GM06990 (cell line): ENCODE measurements around the gene VWF.

ENCODE experiments used
- DNase-seq: peaks from one replicate; pipeline ENCODE4 v3.0.0-alpha.2; 2011; ENCODE audit not compliant: insufficient read length; ENCODE audit errors: extremely low read depth
- H3K27me3 ChIP-seq: replicated peaks from 2 replicates; pipeline ENCODE4 v1.6.0; 2011; ENCODE audit warnings: low read length; ENCODE audit not compliant: control insufficient read depth, insufficient read depth
- H3K36me3 ChIP-seq: 2 replicates; pipeline ENCODE4 v1.5.1; 2011; ENCODE audit warnings: low read length; ENCODE audit not compliant: control insufficient read depth, insufficient read depth
- H3K4me3 ChIP-seq: replicated peaks from 2 replicates; pipeline ENCODE4 v1.5.1; 2011; ENCODE audit warnings: low read depth, mild to moderate bottlenecking, control low read depth, low read length
- TF ChIP-seq, protein P1 (sequence below): IDR thresholded peaks from 2 replicates; pipeline ENCODE4 v1.5.1; 2011; ENCODE audit warnings: low read length, control low read depth, mild to moderate bottlenecking, inconsistent platforms; ENCODE audit not compliant: insufficient read depth, poor library complexity, severe bottlenecking

The VWF gene

DNA sequence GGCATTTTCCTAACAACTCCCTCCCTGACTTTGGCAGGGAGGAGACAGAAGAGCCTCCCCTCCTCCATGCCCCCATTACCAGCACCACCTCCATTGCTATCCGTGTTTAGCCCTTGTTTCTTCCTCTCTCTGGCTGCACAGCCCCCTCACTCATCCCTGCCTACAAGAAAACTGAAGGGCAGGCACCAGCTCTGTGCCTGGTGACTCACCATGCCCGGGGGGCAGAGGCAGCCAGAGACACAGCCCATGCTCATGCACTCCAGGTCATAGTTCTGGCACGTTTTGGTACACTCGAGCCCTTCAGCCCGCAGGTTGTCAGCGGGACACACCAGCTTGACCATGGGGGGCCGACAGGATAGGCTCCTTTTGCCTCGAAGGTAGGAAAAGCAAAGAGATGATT, 80.4 kb downstream of the VWF start:
- DNase-seq: no peak
- Histone ChIP-seq H3K27me3 (peaks cover 1% of the 10 kb centered on the region), H3K36me3 (no peaks in the 10 kb centered on the region), H3K4me3 (no peak overlapping the region)
- TF ChIP-seq, protein P1, sequence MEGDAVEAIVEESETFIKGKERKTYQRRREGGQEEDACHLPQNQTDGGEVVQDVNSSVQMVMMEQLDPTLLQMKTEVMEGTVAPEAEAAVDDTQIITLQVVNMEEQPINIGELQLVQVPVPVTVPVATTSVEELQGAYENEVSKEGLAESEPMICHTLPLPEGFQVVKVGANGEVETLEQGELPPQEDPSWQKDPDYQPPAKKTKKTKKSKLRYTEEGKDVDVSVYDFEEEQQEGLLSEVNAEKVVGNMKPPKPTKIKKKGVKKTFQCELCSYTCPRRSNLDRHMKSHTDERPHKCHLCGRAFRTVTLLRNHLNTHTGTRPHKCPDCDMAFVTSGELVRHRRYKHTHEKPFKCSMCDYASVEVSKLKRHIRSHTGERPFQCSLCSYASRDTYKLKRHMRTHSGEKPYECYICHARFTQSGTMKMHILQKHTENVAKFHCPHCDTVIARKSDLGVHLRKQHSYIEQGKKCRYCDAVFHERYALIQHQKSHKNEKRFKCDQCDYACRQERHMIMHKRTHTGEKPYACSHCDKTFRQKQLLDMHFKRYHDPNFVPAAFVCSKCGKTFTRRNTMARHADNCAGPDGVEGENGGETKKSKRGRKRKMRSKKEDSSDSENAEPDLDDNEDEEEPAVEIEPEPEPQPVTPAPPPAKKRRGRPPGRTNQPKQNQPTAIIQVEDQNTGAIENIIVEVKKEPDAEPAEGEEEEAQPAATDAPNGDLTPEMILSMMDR: no peak

DNA sequence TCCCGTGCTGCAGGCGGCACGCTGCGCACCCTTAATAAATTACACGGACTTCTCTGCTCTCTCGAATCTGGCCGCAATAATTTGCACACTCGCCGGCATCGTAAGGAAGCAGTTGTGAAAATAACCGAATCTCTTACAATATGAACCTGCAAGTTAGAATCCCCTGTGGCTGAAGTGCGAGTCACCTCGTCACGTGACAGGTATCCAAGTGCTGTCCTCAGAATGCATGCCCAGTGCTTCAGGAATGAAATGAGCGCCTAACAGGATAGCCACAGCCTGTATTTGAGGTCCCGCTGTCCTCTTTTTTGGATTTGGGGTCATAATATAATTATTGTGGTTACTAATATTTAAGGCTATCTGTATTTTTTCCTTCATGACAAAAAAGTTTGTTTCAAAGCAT, 82.0 kb downstream of the VWF start:
- Histone ChIP-seq H3K27me3 (peaks cover 1% of the 10 kb centered on the region), H3K4me3 (no peak overlapping the region), H3K36me3 (no peaks in the 10 kb centered on the region)
- TF ChIP-seq, protein P1: no peak
- no peak for DNase-seq

DNA sequence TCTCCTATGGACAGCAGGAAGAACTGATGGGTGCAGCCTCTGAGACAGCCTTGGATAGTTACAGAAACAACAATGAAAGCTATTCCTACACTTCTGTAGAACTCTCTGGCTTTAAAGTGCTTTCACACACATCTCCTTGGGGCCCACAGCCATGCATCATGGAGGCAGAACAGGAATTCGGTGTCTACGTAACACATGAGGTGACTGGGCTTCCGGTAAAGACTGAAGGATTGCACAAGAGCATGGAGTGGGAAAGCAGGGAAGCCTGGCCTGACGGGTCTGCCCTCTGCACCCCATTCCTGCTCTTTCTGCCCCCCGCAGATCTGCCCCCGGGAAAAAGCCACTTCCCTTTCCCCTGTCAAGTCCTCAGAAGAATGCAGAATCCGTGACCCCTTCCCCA, 82.6 kb downstream of the VWF start:
- DNase-seq: no peak
- Histone ChIP-seq H3K36me3 (no peaks in the 10 kb centered on the region), H3K4me3 (no peak overlapping the region), H3K27me3 (peaks cover 1% of the 10 kb centered on the region)
- TF ChIP-seq, protein P1: no peak

DNA sequence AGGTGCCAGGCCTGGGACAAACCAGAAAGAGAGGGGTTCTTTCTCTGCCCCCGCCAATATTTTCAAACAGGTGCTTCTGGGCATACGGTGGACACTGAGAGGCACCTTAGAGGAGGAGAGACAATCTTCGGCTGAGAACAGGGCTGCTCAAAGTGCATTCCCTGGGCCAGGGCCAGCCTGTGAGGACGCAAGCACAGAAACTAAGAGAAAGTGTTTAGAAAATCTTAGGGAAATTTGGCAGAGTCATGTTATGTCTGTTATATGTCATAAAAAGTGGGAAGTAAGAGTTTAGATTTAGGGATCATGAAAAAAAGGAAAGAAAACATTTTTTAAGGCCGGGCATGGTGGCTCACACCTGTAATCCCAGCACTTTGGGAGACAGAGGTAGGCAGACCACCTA, 83.7 kb downstream of the VWF start:
- DNase-seq: no peak
- TF ChIP-seq, protein P1: no peak
- Histone ChIP-seq H3K27me3 (no peaks in the 10 kb centered on the region; the same call in none of the 2 replicates), H3K36me3 (no peaks in the 10 kb centered on the region), H3K4me3 (no peak overlapping the region)

DNA sequence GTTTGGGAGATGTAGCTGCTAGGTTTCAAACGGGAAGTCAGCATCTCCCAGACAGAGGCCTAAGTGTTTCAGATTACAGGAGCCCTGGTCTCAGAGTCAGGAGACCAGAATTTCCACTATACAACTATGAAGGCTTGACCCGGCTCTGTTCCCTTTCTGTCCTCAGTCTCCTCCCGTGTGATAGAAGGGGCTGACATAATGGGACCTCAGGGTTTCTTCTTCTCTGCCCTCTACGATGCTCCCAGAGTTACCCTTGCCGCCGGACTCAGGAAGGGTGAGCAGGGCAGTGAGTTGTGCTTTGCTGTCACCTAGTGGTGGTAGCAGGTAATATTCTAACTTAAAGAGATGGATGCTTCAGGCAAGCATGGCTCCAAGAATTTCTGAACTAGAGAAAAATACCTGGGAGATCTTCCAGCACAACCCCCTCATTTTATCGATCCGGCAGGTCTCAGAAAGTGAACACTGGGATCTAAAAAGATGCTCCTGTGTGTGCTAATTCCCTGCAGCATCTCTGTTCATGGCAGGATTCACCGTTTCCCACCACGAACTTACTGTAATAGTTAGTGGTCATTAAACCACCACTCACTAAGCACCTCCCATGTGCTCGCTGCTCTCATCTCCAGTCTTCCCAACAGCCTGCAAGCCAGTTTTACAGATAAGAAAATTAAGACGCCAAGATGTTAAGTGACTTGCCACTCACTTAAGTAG, 84.4 kb downstream of the VWF start:
- no peak for DNase-seq
- H3K27me3 ChIP-seq: no peaks in the 10 kb centered on the region; the same call in 1 of the 2 replicates
- no peaks in the 10 kb centered on the region for H3K36me3 ChIP-seq
- TF ChIP-seq, protein P1: peak; percentile 94
- H3K4me3 ChIP-seq: no peak overlapping the region
